A549 (cell line): Measurements from ENCODE around the gene MAP3K15. TPM values are rescaled to one million over a fixed set of nuclear protein-coding genes. Genes with fewer than 3 reads are reported as not detected.

Experiments used
- ATAC-seq, 2 experiments: fragments of 200-7000 bp in 1 of 2; fragments of >200 bp in 1 of 2; cut with Nextera tagmentation in 1 of 2; cut with Tn5 transposase in 1 of 2; 3 replicates each; pipeline versions ENCODE4 v1.8.0 to v1.9.1; 2018 to 2020; ENCODE audit warnings: mild to moderate bottlenecking in 1 of 2, moderate library complexity in 1 of 2
- CTCF ChIA-PET: fragments of 300-600 bp; sonication (Branson Sonifier 250); formaldehyde crosslinking; extraction: SDS; loops from one replicate; lab custom pipeline; 2021; ENCODE audit warnings: antibody characterized with exemption, inconsistent platforms; lab: Yijun Ruan, JAX
- POLR2A ChIA-PET: fragments of 350-600 bp; formaldehyde crosslinking; extraction: SDS; loops from one replicate; lab custom pipeline; 2021; ENCODE audit warnings: antibody characterized with exemption, inconsistent platforms; lab: Yijun Ruan, JAX
- DNase-seq, 2 experiments: peaks; one replicate each; pipeline versions ENCODE4 v3.0.0 to v3.0.0-alpha.2; 2011 to 2016; ENCODE audit warnings: low read depth in 1 of 2, low spot score in 1 of 2
- FAIRE-seq: peaks from 2 replicates; lab custom pipeline; 2011; peaks lifted over from hg19 to GRCh38; lab: Jason Lieb, UNC
- H3K27ac ChIP-seq, 2 experiments: fragments of >200 bp; sonication (Bioruptor Twin); formaldehyde crosslinking; 3 replicates each; pipeline ENCODE4 v1.5.1; 2016 to 2017
- H3K4me1 ChIP-seq: fragments of >200 bp; sonication (Bioruptor Twin); formaldehyde crosslinking; 3 replicates; pipeline ENCODE4 v1.6.1; 2016
- H3K4me2 ChIP-seq: fragments of >200 bp; sonication (Bioruptor Twin); formaldehyde crosslinking; 3 replicates; pipeline ENCODE4 v1.6.1; 2016
- H3K4me3 ChIP-seq: fragments of >200 bp; sonication (Bioruptor Twin); formaldehyde crosslinking; 3 replicates; pipeline ENCODE4 v1.5.1; 2016
- H3K9me3 ChIP-seq: fragments of >200 bp; sonication (Bioruptor Twin); formaldehyde crosslinking; 3 replicates; pipeline ENCODE4 v1.6.1; 2016
- BHLHE40 ChIP-seq: IDR thresholded peaks from 2 replicates; pipeline ENCODE4 v1.6.1; 2012; ENCODE audit warnings: low read depth, low read length, inconsistent platforms
- CBX2 ChIP-seq: fragments of 200-600 bp; sonication (generic); IDR thresholded peaks from 2 replicates; pipeline ENCODE4 v1.6.1; 2016; ENCODE audit warnings: low read depth, mild to moderate bottlenecking, borderline replicate concordance
- CEBPB ChIP-seq, 2 experiments: fragments of >200 bp in 1 of 2; sonication (Bioruptor Twin) in 1 of 2; formaldehyde crosslinking in 1 of 2; IDR thresholded peaks; 2 replicates each; pipeline ENCODE4 v1.6.1; 2012 to 2016
- CHD2 ChIP-seq: fragments of 150-350 bp; IDR thresholded peaks from 2 replicates; pipeline ENCODE4 v1.6.1; 2014; ENCODE audit warnings: low read length; ENCODE audit not compliant: partially characterized antibody
- CTCF ChIP-seq: fragments of >200 bp; sonication (Bioruptor Twin); formaldehyde crosslinking; IDR thresholded peaks from 3 replicates; pipeline ENCODE4 v1.5.1; 2016
- EHF ChIP-seq: fragments of 250-450 bp; sonication (Bioruptor Pico); IDR thresholded peaks from 2 replicates; pipeline ENCODE4 v1.5.0; 2020; ENCODE audit warnings: mild to moderate bottlenecking
- ESRRA ChIP-seq: fragments of 150-350 bp; IDR thresholded peaks from 2 replicates; pipeline ENCODE4 v1.6.1; 2014; ENCODE audit warnings: mild to moderate bottlenecking, low read length, borderline replicate concordance
- FOSL2 ChIP-seq, 2 experiments: fragments of 450-650 bp in 1 of 2; fragments of >200 bp in 1 of 2; sonication (Bioruptor Twin) in 1 of 2; formaldehyde crosslinking; IDR thresholded peaks; 2 replicates each; pipeline versions ENCODE4 v1.5.0 to v1.6.1; 2016 to 2020; ENCODE audit warnings: mild to moderate bottlenecking in 1 of 2, moderate library complexity in 1 of 2
- GATA3 ChIP-seq: IDR thresholded peaks from 2 replicates; pipeline ENCODE4 v1.6.1; 2012; ENCODE audit warnings: borderline replicate concordance
- HEYL ChIP-seq: fragments of 250-450 bp; sonication (Bioruptor Pico); IDR thresholded peaks from 2 replicates; pipeline ENCODE4 v1.8.0; 2021; ENCODE audit warnings: mild to moderate bottlenecking, moderate library complexity
- HOXA7 ChIP-seq: fragments of 250-450 bp; sonication (Bioruptor Pico); IDR thresholded peaks from 2 replicates; pipeline ENCODE4 v1.5.0; 2020; ENCODE audit warnings: mild to moderate bottlenecking, moderate library complexity
- HOXB13 ChIP-seq: fragments of 250-450 bp; sonication (Bioruptor Pico); IDR thresholded peaks from 2 replicates; pipeline ENCODE4 v1.5.0; 2020; ENCODE audit warnings: low read depth, mild to moderate bottlenecking, moderate library complexity
- HOXB5 ChIP-seq: fragments of 250-450 bp; sonication (Bioruptor Pico); IDR thresholded peaks from 2 replicates; pipeline ENCODE4 v1.5.0; 2020; ENCODE audit warnings: mild to moderate bottlenecking, moderate library complexity
- KDM5A ChIP-seq: fragments of 200-600 bp; sonication (generic); IDR thresholded peaks from 2 replicates; pipeline ENCODE4 v1.6.1; 2016; ENCODE audit warnings: antibody characterized with exemption, mild to moderate bottlenecking
- MAFK ChIP-seq: fragments of 450-650 bp; IDR thresholded peaks from 2 replicates; pipeline ENCODE4 v1.6.1; 2014; ENCODE audit not compliant: partially characterized antibody
- MYC ChIP-seq: IDR thresholded peaks from 2 replicates; pipeline ENCODE4 v1.6.1; 2012; ENCODE audit warnings: mild to moderate bottlenecking, inconsistent platforms, low read length, improper control_type of control experiment, borderline replicate concordance
- NFE2L2 ChIP-seq: fragments of 150-350 bp; conservative IDR thresholded peaks from 2 replicates; pipeline ENCODE4 v1.6.1; 2014; ENCODE audit warnings: low read length
- NPAS2 ChIP-seq: fragments of 250-450 bp; sonication (Bioruptor Pico); IDR thresholded peaks from 2 replicates; pipeline ENCODE4 v1.8.0; 2022; ENCODE audit warnings: mild to moderate bottlenecking, moderate library complexity, borderline replicate concordance
- NR3C1 ChIP-seq: fragments of >200 bp; sonication (Bioruptor Twin); formaldehyde crosslinking; IDR thresholded peaks from 3 replicates; pipeline ENCODE4 v1.6.1; 2017
- REST ChIP-seq: fragments of 200-600 bp; sonication (generic); IDR thresholded peaks from 2 replicates; pipeline ENCODE4 v1.6.1; 2016; ENCODE audit warnings: antibody characterized with exemption, mild to moderate bottlenecking, moderate library complexity
- SMC3 ChIP-seq: fragments of >200 bp; sonication (Bioruptor Twin); formaldehyde crosslinking; IDR thresholded peaks from 3 replicates; pipeline ENCODE4 v1.6.1; 2018; ENCODE audit warnings: inconsistent platforms
- TFCP2L1 ChIP-seq: fragments of 250-450 bp; sonication (Bioruptor Pico); IDR thresholded peaks from 2 replicates; pipeline ENCODE4 v1.5.0; 2021; ENCODE audit warnings: mild to moderate bottlenecking
- TP53 ChIP-seq: fragments of 250-450 bp; sonication (Bioruptor Pico); IDR thresholded peaks from 2 replicates; pipeline ENCODE4 v1.5.0; 2021; ENCODE audit warnings: mild to moderate bottlenecking, moderate library complexity
- WGBS: methylation state at CpG from one replicate; pipeline ENCODE4 v1.1.6; 2017; ENCODE audit errors: missing lambda C conversion rate; 5-methylcytosine and 5-hydroxymethylcytosine counted together
- polyA plus RNA-seq, 4 experiments: library from polyadenylated mRNA; depleted of rRNA in 3 of 4; stranded (reverse); fragments of >200 nt; fragmentation: RNase III in 1 of 4; extraction: RNeasy Plus Mini Kit Qiagen cat#74134 plus additional on column Dnase treatment in 1 of 4; gene quantifications; 2 replicates in 3 of 4; 3 replicates in 1 of 4; pipeline ENCODE4 v1.2.3, GENCODE V29; 2011 to 2017
- TF ChIP-seq, protein P1 (sequence below): IDR thresholded peaks from 2 replicates; pipeline ENCODE4 v1.6.1; 2012
- TF ChIP-seq, protein P2 (sequence below): fragments of >200 bp; sonication (Bioruptor Twin); formaldehyde crosslinking; IDR thresholded peaks from 2 replicates; pipeline ENCODE4 v1.6.1; 2016
- TF ChIP-seq, protein P3 (sequence below): IDR thresholded peaks from 2 replicates; pipeline ENCODE4 v1.6.1; 2012
- TF ChIP-seq, protein P4 (sequence below): fragments of >200 bp; sonication (Bioruptor Twin); formaldehyde crosslinking; IDR thresholded peaks from 3 replicates; pipeline ENCODE4 v1.6.1; 2016

Gene MAP3K15
- polyA plus RNA-seq, 2 of the 4 experiments (the other 2 are of a cell fraction), result 2.3 to 5.7 TPM

- ATAC-seq (no peak), DNase-seq (no peak), FAIRE-seq (no peak)
- Histone ChIP-seq H3K4me1 (no peaks in the 10 kb centered on the region), H3K9me3 (no peaks in the 10 kb centered on the region), H3K4me2 (no peak overlapping the region), H3K4me3 (no peak overlapping the region), H3K27ac (no peak overlapping the region)
- POLR2A ChIA-PET, result no interaction called here
- CTCF ChIA-PET, result no interaction called here
- 92% methylated on average over 18 of the region's 19 CpGs for WGBS
- TF ChIP-seq, protein P1, sequence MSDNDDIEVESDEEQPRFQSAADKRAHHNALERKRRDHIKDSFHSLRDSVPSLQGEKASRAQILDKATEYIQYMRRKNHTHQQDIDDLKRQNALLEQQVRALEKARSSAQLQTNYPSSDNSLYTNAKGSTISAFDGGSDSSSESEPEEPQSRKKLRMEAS, result no peak
- TF ChIP-seq MYC (no peak), SMC3 (no peak), HEYL (CRISPR knock-in tag) (no peak), KDM5A (no peak), CEBPB (IDR thresholded peaks at IDR 0.05) (no peak), FOSL2 (IDR thresholded peaks at IDR 0.05) (no peak), FOSL2 (CRISPR knock-in tag; IDR thresholded peaks at IDR 0.05) (no peak), TFCP2L1 (CRISPR knock-in tag) (no peak), CTCF (no peak), NR3C1 (no peak), EHF (no peak), HOXB5 (no peak), HOXA7 (no peak), NFE2L2 (no peak), REST (no peak), CHD2 (no peak), CBX2 (no peak), MAFK (no peak)
- TF ChIP-seq, protein P2, sequence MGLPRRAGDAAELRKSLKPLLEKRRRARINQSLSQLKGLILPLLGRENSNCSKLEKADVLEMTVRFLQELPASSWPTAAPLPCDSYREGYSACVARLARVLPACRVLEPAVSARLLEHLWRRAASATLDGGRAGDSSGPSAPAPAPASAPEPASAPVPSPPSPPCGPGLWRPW, result no peak
- TF ChIP-seq, protein P3, sequence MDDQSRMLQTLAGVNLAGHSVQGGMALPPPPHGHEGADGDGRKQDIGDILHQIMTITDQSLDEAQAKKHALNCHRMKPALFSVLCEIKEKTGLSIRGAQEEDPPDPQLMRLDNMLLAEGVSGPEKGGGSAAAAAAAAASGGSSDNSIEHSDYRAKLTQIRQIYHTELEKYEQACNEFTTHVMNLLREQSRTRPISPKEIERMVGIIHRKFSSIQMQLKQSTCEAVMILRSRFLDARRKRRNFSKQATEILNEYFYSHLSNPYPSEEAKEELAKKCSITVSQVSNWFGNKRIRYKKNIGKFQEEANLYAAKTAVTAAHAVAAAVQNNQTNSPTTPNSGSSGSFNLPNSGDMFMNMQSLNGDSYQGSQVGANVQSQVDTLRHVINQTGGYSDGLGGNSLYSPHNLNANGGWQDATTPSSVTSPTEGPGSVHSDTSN, result no peak
- TF ChIP-seq, all 56 proteins: peak for 0
Observed at GRCh38 chrX:19541931-19542330, 26.6 kb upstream of the MAP3K15 start.

GRCh38 chrX:19541196-19541595, 25.9 kb upstream of the MAP3K15 start:
- Histone ChIP-seq H3K27ac (no peak overlapping the region), H3K4me3 (no peak overlapping the region), H3K9me3 (no peaks in the 10 kb centered on the region), H3K4me2 (no peak overlapping the region), H3K4me1 (no peaks in the 10 kb centered on the region)
- CTCF ChIA-PET, result no interaction called here
- FAIRE-seq, result no peak
- ATAC-seq, result no peak
- WGBS, result 87% methylated on average over 3 of the region's 3 CpGs
- POLR2A ChIA-PET, result no interaction called here
- no peak for DNase-seq
- TF ChIP-seq TP53 (CRISPR knock-in tag) (no peak), BHLHE40 (no peak), REST (no peak), HOXB13 (CRISPR knock-in tag) (no peak), NPAS2 (CRISPR knock-in tag) (no peak), NFE2L2 (no peak), HOXB5 (no peak), ESRRA (no peak), GATA3 (no peak)
- TF ChIP-seq, protein P4, sequence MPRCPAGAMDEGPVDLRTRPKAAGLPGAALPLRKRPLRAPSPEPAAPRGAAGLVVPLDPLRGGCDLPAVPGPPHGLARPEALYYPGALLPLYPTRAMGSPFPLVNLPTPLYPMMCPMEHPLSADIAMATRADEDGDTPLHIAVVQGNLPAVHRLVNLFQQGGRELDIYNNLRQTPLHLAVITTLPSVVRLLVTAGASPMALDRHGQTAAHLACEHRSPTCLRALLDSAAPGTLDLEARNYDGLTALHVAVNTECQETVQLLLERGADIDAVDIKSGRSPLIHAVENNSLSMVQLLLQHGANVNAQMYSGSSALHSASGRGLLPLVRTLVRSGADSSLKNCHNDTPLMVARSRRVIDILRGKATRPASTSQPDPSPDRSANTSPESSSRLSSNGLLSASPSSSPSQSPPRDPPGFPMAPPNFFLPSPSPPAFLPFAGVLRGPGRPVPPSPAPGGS, result no peak
- TF ChIP-seq, protein P2, result no peak
